GM23248 (cell line): ENCODE measurements around the gene TCOF1. TPM values are rescaled to one million over a fixed set of nuclear protein-coding genes. Genes with fewer than 3 reads are reported as not detected.

Experiments used
- DNase-seq: peaks from one replicate; pipeline ENCODE4 v3.0.0-alpha.2; 2015
- H2AFZ ChIP-seq: fragments of 200-600 bp; sonication (generic); 2 replicates; pipeline ENCODE4 v1.6.1; 2016; ENCODE audit warnings: antibody characterized with exemption
- H3F3A ChIP-seq: fragments of 200-600 bp; sonication (generic); 2 replicates; pipeline ENCODE4 v1.6.1; 2016; ENCODE audit warnings: mild to moderate bottlenecking, antibody characterized with exemption, mixed run types; ENCODE audit not compliant: insufficient read depth
- H3K27ac ChIP-seq: fragments of 200-600 bp; sonication (generic); 2 replicates; pipeline ENCODE4 v1.5.1; 2016; ENCODE audit warnings: mild to moderate bottlenecking
- H3K27me3 ChIP-seq: fragments of 200-600 bp; sonication (generic); replicated peaks from 2 replicates; pipeline ENCODE4 v1.6.1; 2016; ENCODE audit warnings: mild to moderate bottlenecking; ENCODE audit not compliant: insufficient read depth
- H3K36me3 ChIP-seq: fragments of 200-600 bp; sonication (generic); 2 replicates; pipeline ENCODE4 v1.6.1; 2016; ENCODE audit warnings: low read depth, mild to moderate bottlenecking
- H3K4me1 ChIP-seq: fragments of 200-600 bp; sonication (generic); 2 replicates; pipeline ENCODE4 v1.6.1; 2016; ENCODE audit warnings: mild to moderate bottlenecking; ENCODE audit not compliant: insufficient read depth
- H3K4me2 ChIP-seq: fragments of 200-600 bp; sonication (generic); one replicate; pipeline ENCODE4 v1.6.1; 2016; ENCODE audit warnings: mild to moderate bottlenecking; ENCODE audit not compliant: unreplicated experiment
- H3K4me3 ChIP-seq: fragments of 200-600 bp; sonication (generic); 2 replicates; pipeline ENCODE4 v1.5.1; 2016; ENCODE audit warnings: mild to moderate bottlenecking
- H3K79me2 ChIP-seq: fragments of 200-600 bp; sonication (generic); 2 replicates; pipeline ENCODE4 v1.6.1; 2016; ENCODE audit warnings: mild to moderate bottlenecking; ENCODE audit not compliant: insufficient read depth
- H3K9ac ChIP-seq: fragments of 200-600 bp; sonication (generic); 2 replicates; pipeline ENCODE4 v1.6.1; 2016; ENCODE audit warnings: mild to moderate bottlenecking
- H3K9me2 ChIP-seq: fragments of 200-600 bp; sonication (generic); 2 replicates; pipeline ENCODE4 v1.6.1; 2016; ENCODE audit warnings: mixed run types, mild to moderate bottlenecking, moderate library complexity; ENCODE audit not compliant: insufficient read depth
- H3K9me3 ChIP-seq: fragments of 200-600 bp; sonication (generic); one replicate; pipeline ENCODE4 v1.6.1; 2017; ENCODE audit warnings: low read depth
- H4K20me1 ChIP-seq: fragments of 200-600 bp; sonication (generic); 2 replicates; pipeline ENCODE4 v1.6.0; 2016; ENCODE audit not compliant: insufficient read depth
- EZH2 ChIP-seq: fragments of 200-600 bp; sonication (generic); IDR thresholded peaks from 2 replicates; pipeline ENCODE4 v1.6.1; 2018; ENCODE audit warnings: antibody characterized with exemption, mild to moderate bottlenecking; ENCODE audit not compliant: insufficient read depth, poor library complexity, severe bottlenecking
- EZH2phosphoT487 ChIP-seq: fragments of 200-600 bp; sonication (generic); IDR thresholded peaks from 2 replicates; pipeline ENCODE4 v1.6.1; 2018; ENCODE audit warnings: antibody characterized with exemption, moderate library complexity, mild to moderate bottlenecking, low read depth; ENCODE audit not compliant: insufficient read depth
- whole genome bisulfite sequencing, 2 experiments: methylation state at CpG; one replicate each; pipeline ENCODE4 v1.1.6; 2015 to 2017; ENCODE audit warnings: low lambda C conversion rate in 2 of 2, low coverage in 1 of 2; ENCODE audit errors: missing lambda C conversion rate in 2 of 2; 5-methylcytosine and 5-hydroxymethylcytosine counted together
- in situ Hi-C: fragments of 300-500 bp; cut with MboI; formaldehyde crosslinking; loops from 2 replicates; pipeline ENCODE4 v1.15.0; 2020
- polyA plus RNA-seq: library from polyadenylated mRNA; unstranded; fragments of >200 nt; fragmentation: Nextera tagmentation; extraction: Ambion mirVana; gene quantifications from 2 replicates; pipeline ENCODE4 v1.2.1, GENCODE V29; 2016
- total RNA-seq: library from RNA; depleted of rRNA; stranded (reverse); fragments of >200 nt; shearing (Covaris generic); gene quantifications from 2 replicates; pipeline ENCODE4 v1.2.3, GENCODE V29; 2014

The TCOF1 gene
- total and polyA plus RNA-seq, 2 experiments from 2014 or later = 15.1 to 18.0 TPM

DNA sequence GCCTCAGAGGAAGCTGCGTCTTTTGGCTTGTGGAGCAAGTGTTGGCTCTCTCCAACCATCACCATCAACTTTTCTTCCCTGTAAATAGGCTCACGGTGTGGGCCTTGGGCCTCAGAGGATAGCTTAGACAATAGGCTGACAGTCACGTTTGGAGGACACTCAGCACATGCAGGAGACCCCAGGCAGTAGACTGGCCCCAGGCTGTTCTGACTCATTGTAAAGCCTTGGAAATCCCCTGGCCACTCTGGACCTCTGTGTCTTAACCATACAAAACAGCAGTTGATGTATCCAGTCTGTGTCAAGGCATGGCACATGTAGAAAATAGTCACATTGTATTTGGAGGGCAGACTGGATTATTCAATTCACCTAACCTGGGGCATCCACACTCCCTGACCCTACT lies 36.6 kb downstream of the TCOF1 start:
- Histone ChIP-seq H3K79me2 (no peaks in the 10 kb centered on the region), H3K9ac (no peak overlapping the region), H3K36me3 (peaks cover 6% of the 10 kb centered on the region; the same call in 1 of the 2 replicates), H3K4me2 (no peak overlapping the region), H3K27ac (no peak overlapping the region), H3K9me2 (no peaks in the 10 kb centered on the region), H3K27me3 (no peaks in the 10 kb centered on the region), H2AFZ (no peak overlapping the region), H3K4me1 (no peaks in the 10 kb centered on the region), H3K9me3 (no peaks in the 10 kb centered on the region), H3K4me3 (no peak overlapping the region), H3F3A (no peaks in the 10 kb centered on the region), H4K20me1 (no peaks in the 10 kb centered on the region)
- WGBS, 2 experiments = 94 to 100% methylated on average over 3 of the region's 3 CpGs
- peak; percentile 9 for DNase-seq
- TF ChIP-seq EZH2 = no peak
- no peak for TF ChIP-seq EZH2phosphoT487
- in situ Hi-C loops = no loop called here

DNA sequence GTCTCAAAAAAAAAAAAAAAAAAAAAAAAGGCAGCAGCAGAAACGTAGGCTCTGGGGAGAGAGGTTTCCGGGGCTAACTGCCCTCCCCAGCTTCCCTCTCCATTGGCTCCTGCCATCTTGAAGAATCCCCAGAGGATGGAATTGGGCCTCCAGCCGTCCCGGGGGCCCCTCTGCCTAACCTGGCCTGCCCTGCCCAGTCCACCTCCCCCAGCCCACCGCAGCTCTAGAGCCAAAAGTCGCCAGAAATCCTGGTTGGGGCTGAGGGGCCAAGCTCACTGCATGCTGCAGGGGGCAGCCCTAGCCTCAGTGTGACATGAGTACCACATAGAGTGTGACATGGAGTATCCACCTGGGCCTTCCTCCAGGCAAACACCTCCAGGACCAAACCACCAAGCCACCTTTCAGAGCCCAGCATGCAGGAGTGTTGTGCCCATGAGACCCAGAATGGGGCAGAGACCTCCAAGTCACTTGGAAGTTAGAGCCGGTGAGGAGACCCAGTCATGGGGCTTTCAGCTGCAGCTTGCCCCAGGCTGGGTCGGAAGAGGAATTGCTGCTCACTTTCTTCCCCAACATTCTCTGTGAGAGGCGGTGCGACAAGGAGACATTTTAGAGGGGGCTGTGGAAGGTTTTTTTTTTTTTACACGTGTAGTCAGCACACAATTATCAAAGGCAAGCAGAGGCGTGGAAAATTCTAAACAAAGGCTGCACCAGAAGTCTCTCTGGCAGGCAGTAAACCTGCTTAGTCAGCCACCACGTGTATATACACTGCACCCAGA lies 37.6 kb downstream of the TCOF1 start:
- Histone ChIP-seq H3K9ac (no peak overlapping the region), H3K27me3 (no peaks in the 10 kb centered on the region), H3K9me2 (no peaks in the 10 kb centered on the region), H3K4me3 (no peak overlapping the region), H3K27ac (no peak overlapping the region), H3F3A (no peaks in the 10 kb centered on the region), H3K4me2 (no peak overlapping the region), H3K9me3 (no peaks in the 10 kb centered on the region), H2AFZ (no peak overlapping the region), H3K36me3 (peaks cover 6% of the 10 kb centered on the region; the same call in 1 of the 2 replicates), H4K20me1 (no peaks in the 10 kb centered on the region), H3K4me1 (no peaks in the 10 kb centered on the region), H3K79me2 (no peaks in the 10 kb centered on the region)
- 84 to 86% methylated on average over 13 of the region's 13 CpGs for WGBS, 2 experiments
- DNase-seq = no peak
- no peak for TF ChIP-seq EZH2phosphoT487
- TF ChIP-seq EZH2 = no peak
- in situ Hi-C loops = no loop called here

DNA sequence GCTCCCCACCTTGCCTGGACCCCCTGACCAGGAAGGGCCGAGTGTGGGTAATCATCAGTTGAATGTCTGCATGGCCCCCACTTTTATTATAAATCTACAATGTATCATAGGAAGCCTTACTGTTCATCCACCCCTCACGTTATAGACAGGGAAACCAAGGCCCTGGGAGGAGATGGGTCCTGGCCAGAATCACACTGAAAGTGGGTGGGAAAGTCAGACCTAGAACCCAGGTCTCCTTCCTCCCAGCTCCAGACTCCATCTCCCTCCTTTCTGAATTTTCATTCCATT lies 38.1 kb downstream of the TCOF1 start:
- H3F3A ChIP-seq = no peaks in the 10 kb centered on the region
- DNase-seq = no peak
- no peak overlapping the region for H3K4me2 ChIP-seq
- no peaks in the 10 kb centered on the region for H3K4me1 ChIP-seq
- no peak overlapping the region for H3K4me3 ChIP-seq
- no peak overlapping the region for H3K9ac ChIP-seq
- H3K27ac ChIP-seq = no peak overlapping the region
- H4K20me1 ChIP-seq = no peaks in the 10 kb centered on the region
- peaks cover 6% of the 10 kb centered on the region; the same call in 1 of the 2 replicates for H3K36me3 ChIP-seq
- H2AFZ ChIP-seq = no peak overlapping the region
- 98 to 100% methylated on average over 2 of the region's 2 CpGs for WGBS, 2 experiments
- TF ChIP-seq EZH2 (no peak), EZH2phosphoT487 (no peak)
- in situ Hi-C loops = no loop called here
- no peaks in the 10 kb centered on the region for H3K9me3 ChIP-seq
- H3K79me2 ChIP-seq = no peaks in the 10 kb centered on the region
- H3K27me3 ChIP-seq = no peaks in the 10 kb centered on the region
- H3K9me2 ChIP-seq = no peaks in the 10 kb centered on the region

DNA sequence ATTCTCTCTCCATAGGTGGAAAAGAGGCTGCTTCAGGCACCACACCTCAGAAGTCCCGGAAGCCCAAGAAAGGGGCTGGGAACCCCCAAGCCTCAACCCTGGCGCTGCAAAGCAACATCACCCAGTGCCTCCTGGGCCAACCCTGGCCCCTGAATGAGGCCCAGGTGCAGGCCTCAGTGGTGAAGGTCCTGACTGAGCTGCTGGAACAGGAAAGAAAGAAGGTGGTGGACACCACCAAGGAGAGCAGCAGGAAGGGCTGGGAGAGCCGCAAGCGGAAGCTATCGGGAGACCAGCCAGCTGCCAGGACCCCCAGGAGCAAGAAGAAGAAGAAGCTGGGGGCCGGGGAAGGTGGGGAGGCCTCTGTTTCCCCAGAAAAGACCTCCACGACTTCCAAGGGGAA lies 38.8 kb downstream of the TCOF1 start:
- Histone ChIP-seq H3K9me3 (no peaks in the 10 kb centered on the region), H3K36me3 (peaks cover 6% of the 10 kb centered on the region; the same call in 1 of the 2 replicates), H3K27me3 (no peaks in the 10 kb centered on the region), H3K4me3 (no peak overlapping the region), H3K4me2 (no peak overlapping the region), H3K27ac (no peak overlapping the region), H3K9me2 (no peaks in the 10 kb centered on the region), H3K79me2 (no peaks in the 10 kb centered on the region), H4K20me1 (no peaks in the 10 kb centered on the region), H3K9ac (no peak overlapping the region), H2AFZ (no peak overlapping the region), H3K4me1 (no peaks in the 10 kb centered on the region), H3F3A (no peaks in the 10 kb centered on the region)
- no peak for DNase-seq
- TF ChIP-seq EZH2 = no peak
- no peak for TF ChIP-seq EZH2phosphoT487
- 88 to 91% methylated on average over 7 of the region's 7 CpGs for WGBS, 2 experiments
- in situ Hi-C loops = no loop called here
